Ishikawa (cell line): Measurements from ENCODE around the gene SULT1C3.

Experiments used
- CEBPB ChIP-seq: IDR thresholded peaks from 2 replicates; pipeline ENCODE4 v1.6.1; 2012
- CREB1 ChIP-seq: IDR thresholded peaks from 2 replicates; pipeline ENCODE4 v1.6.1; 2012; ENCODE audit warnings: low read depth
- EGR1 ChIP-seq: IDR thresholded peaks from 2 replicates; pipeline ENCODE4 v1.6.1; 2012
- EP300 ChIP-seq: IDR thresholded peaks from 2 replicates; pipeline ENCODE4 v1.6.1; 2012; ENCODE audit warnings: borderline replicate concordance
- FOXM1 ChIP-seq: IDR thresholded peaks from 2 replicates; pipeline ENCODE4 v1.6.1; 2012; ENCODE audit warnings: low read depth, borderline replicate concordance
- MAX ChIP-seq: IDR thresholded peaks from 2 replicates; pipeline ENCODE4 v1.6.1; 2012
- NFIC ChIP-seq: IDR thresholded peaks from 2 replicates; pipeline ENCODE4 v1.6.1; 2012
- RAD21 ChIP-seq: IDR thresholded peaks from 2 replicates; pipeline ENCODE4 v1.6.1; 2012; ENCODE audit warnings: low read depth
- REST ChIP-seq: IDR thresholded peaks from 2 replicates; pipeline ENCODE4 v1.6.1; 2012; ENCODE audit warnings: low read depth, mild to moderate bottlenecking
- TAF1 ChIP-seq: IDR thresholded peaks from 2 replicates; pipeline ENCODE4 v1.6.1; 2012; ENCODE audit warnings: low read depth, mild to moderate bottlenecking
- TCF12 ChIP-seq: IDR thresholded peaks from 2 replicates; pipeline ENCODE4 v1.6.1; 2012; ENCODE audit warnings: low read depth
- TEAD4 ChIP-seq: IDR thresholded peaks from 2 replicates; pipeline ENCODE4 v1.6.1; 2012
- YY1 ChIP-seq: IDR thresholded peaks from 2 replicates; pipeline ENCODE4 v1.6.1; 2012; ENCODE audit warnings: low read depth
- ZBTB7A ChIP-seq: IDR thresholded peaks from 2 replicates; pipeline ENCODE4 v1.6.1; 2012; ENCODE audit warnings: low read depth
- TF ChIP-seq, protein P1 (sequence below): IDR thresholded peaks from 2 replicates; pipeline ENCODE4 v1.6.1; 2012

Gene SULT1C3

DNA sequence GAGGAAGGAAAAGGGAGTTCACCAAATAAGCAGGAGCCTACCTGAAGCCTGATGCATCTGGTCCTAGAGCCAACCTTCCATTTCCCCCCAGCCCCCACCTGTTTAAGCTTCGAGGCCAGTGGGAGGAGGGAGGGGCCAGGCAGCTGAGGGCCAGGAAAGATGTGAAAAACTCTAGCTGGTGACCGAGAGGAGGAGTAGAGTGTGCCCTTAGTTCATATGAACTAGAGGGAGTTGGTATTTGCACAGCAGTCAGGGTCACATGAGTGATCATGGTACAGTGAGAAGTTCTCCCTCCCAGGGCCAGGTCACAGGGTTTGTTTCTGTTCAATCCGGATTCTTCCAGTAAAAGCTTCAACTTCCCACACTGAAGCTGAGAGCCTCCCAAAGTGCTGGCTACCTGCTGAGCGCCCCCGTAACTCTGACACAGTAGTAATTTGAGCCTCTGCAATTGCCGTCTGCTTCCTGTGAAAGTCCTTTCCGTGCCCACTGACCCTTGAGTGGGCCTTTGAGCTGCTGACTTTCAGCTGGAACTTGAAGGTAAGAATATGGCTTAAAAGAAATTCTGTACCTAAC, 48.9 kb downstream of the SULT1C3 start, which contains the start of gene SULT1C2:
Gene SULT1C2 (plus strand): TSS at position 362 of the 573 bp plus-strand sequence. CDS start 4,773 bp downstream, outside the sequence.
- TF ChIP-seq FOXM1 = peak; percentile 62; the same call in 1 of the 2 replicates
- TF ChIP-seq EGR1 = 0 out of 2 replicates have a peak, but pooled peaks have one; percentile 9
- no peak for TF ChIP-seq ZBTB7A
- TF ChIP-seq CEBPB = peak; percentile 16; the same call in 1 of the 2 replicates
- peak; percentile 45; the same call in 1 of the 2 replicates for TF ChIP-seq TEAD4
- TF ChIP-seq NFIC = peak; percentile 63
- peak; percentile 41; the same call in 1 of the 2 replicates for TF ChIP-seq CREB1
- TF ChIP-seq EP300 = peak; percentile 93
- peak; percentile 86 for TF ChIP-seq TCF12
- TF ChIP-seq, protein P1, sequence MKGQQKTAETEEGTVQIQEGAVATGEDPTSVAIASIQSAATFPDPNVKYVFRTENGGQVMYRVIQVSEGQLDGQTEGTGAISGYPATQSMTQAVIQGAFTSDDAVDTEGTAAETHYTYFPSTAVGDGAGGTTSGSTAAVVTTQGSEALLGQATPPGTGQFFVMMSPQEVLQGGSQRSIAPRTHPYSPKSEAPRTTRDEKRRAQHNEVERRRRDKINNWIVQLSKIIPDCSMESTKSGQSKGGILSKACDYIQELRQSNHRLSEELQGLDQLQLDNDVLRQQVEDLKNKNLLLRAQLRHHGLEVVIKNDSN = peak; percentile 80
- no peak for TF ChIP-seq REST
- peak; percentile 66 for TF ChIP-seq MAX
- no peak for TF ChIP-seq YY1
- TF ChIP-seq RAD21 = peak; percentile 16; the same call in 1 of the 2 replicates
- peak; percentile 57; the same call in 1 of the 2 replicates for TF ChIP-seq TAF1

DNA sequence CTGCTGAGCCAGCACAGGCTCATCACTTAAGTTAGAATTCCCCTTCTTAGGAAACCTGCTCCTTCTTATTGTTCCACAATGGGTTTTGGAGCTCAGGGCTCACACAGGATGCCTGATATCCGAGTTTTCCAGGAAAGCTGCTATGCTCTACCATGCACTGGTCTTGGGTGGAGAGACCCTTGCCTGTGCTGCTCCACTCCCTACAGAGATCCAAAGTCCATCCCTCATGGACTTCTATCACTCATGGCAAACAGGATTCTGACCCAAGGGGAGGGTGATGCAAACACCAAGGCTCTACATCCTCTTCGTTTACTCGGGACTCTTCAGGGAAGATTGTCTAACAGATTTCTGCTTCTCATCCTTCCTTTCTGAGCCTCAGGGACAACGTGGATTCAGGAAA, 54.1 kb downstream of the SULT1C3 start:
- TF ChIP-seq EP300 (no peak), CREB1 (no peak), TAF1 (no peak), NFIC (no peak), MAX (no peak), EGR1 (no peak), FOXM1 (no peak), CEBPB (no peak)

GRCh38 chr2:108297436-108298141, 57.8 kb downstream of the SULT1C3 start:
- TF ChIP-seq RAD21 = no peak

DNA sequence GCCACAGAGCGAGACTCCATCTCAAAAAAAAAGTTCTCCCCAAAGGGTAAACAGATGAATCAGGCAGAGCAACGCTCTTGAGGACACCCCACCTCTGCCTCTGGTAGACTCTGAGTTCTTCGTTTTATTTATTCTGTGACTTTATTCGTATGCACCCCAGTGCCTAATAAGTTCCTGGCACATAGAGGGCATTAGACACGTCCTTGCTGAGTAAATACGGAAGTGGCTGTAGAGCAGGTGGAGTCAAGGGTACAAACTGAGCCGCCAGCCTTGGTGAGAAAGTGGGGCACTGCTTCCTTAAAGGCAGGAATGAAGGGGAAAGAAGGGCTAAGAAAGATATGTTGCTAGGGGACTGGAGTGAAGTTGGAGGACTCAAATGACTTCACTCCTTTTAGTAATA, 61.8 kb downstream of the SULT1C3 start:
- TF ChIP-seq NFIC = no peak
- no peak for TF ChIP-seq TAF1
- TF ChIP-seq RAD21 = no peak
- no peak for TF ChIP-seq TCF12
- TF ChIP-seq TEAD4 = no peak
- no peak for TF ChIP-seq ZBTB7A
- no peak for TF ChIP-seq MAX
- TF ChIP-seq YY1 = no peak
- TF ChIP-seq, protein P1 = no peak

- TF ChIP-seq TEAD4 (no peak), YY1 (no peak), EGR1 (no peak), CEBPB (no peak), EP300 (no peak)
Observed at GRCh38 chr2:108304975-108305374, 65.2 kb downstream of the SULT1C3 start.

DNA sequence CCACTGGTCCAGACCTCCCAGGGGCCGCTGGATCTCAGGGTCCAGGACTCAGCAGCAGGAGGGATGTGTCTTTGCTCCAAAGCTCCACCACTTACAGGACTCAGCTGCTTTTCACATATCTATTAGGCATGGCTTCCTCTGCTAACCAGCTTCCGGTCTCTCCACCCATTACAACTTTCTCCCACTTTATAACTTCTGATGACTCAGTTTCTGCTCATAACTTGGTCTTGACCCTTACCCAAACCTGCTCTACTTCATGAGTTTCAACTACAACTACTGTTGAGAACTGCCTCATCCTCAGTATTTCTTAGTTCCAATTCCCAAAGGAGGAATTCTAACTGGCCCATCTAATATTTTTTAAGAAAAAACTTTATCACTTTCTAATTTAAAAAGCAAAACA, 66.1 kb downstream of the SULT1C3 start:
- no peak for TF ChIP-seq CREB1
- no peak for TF ChIP-seq MAX
- TF ChIP-seq TCF12 = no peak
- no peak for TF ChIP-seq RAD21
- TF ChIP-seq EP300 = no peak

DNA sequence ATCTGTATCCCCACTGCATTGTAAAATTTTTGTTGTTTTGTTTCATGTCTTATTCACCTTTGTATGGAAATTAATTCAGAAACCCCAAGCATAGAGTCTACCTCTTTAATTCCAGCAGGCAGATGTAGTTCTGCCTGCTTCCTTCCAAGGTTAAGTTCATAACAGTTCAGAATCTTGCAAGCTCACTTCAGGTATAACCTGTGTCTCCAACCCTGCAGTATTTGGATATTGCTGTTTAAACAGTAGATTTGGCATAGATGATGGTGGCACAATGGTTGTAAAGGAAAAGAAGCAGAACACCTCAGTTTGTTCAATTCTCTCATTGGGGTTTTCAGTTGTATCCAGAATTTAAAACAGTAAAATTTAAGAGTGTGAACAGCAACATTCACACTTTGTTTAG, 70.1 kb downstream of the SULT1C3 start:
- TF ChIP-seq FOXM1 (no peak), CREB1 (no peak), REST (no peak), TAF1 (no peak), NFIC (no peak), RAD21 (no peak), TCF12 (no peak), EGR1 (no peak)
- TF ChIP-seq, protein P1 = no peak
